Left cardiac atrium (tissue), 4 donors: ENCODE results near the gene CYP27B1. TPM values are rescaled to one million over a fixed set of nuclear protein-coding genes. Genes with fewer than 3 reads are reported as not detected.

Source experiments
- ATAC-seq, 2 donors: fragments of 200-7000 bp; cut with Tn5 transposase; one replicate each; pipeline ENCODE4 v1.9.1; 2020; ENCODE audit warnings: mild to moderate bottlenecking in 2 of 2, moderate library complexity in 2 of 2
- DNase-seq: peaks from one replicate; pipeline ENCODE4 v3.0.0-alpha.2; 2020
- intact Hi-C, 2 donors: fragments of 100-400 bp; cut with DNase I; formaldehyde crosslinking; loops; one replicate each; pipeline versions ENCODE4 v1.14.1 to v1.15.1; 2022 to 2023
- total RNA-seq, 2 donors: library from RNA; stranded (reverse); fragmentation: NEBNext Ultra II Directional; extraction: Animal tissue kit (Norgen Biotek cat#: 25700); gene quantifications; one replicate each; pipeline ENCODE4 v1.2.1, GENCODE V29; 2021
- donor health status: DM: no; HTN: yes; CAD: no.
- donor health status: DM: no; HTN: yes; CAD: no; lungs with severe emphysema.
- donor health status: DM: yes; HTN: yes; CAD: no.
- donor health status: Dilated cardiomyopathy.

CYP27B1 gene
- total RNA-seq, 2 donors from 2014 or later = 0.44 to 1.5 TPM

- no peak for ATAC-seq
- DNase-seq = no peak
- intact Hi-C loops = no loop called here
Measured at GRCh38 chr12:57770734-57771133, 3.9 kb upstream of the CYP27B1 start.

GRCh38 chr12:57769594-57769993 lies 2.7 kb upstream of the CYP27B1 start:
- intact Hi-C loops = no loop called here
- DNase-seq = no peak
- no peak for ATAC-seq

- DNase-seq = no peak
- no peak for ATAC-seq
- intact Hi-C loops = no loop called here
Measured at GRCh38 chr12:57767876-57768275, 998 bp upstream of the CYP27B1 start.

DNA sequence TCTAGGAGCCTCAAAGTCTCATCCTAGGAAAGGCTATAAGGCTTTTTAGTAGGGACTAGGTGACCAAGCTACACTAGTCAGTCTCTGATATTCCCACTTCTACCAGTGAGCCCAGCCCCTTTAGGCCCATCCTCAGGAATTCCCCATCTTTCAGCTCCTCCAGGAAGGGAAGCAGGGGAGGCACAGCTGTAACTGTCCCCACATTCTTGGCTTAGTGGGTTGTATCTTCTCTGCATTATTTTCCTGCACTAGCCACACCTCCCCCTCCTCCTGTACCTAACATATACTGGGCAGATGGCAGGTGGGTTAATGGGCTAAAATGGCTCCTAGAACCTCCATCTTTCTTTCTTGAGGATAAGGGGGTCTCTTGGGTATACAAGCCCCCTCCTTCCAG lies 424 bp upstream of the CYP27B1 start:
- intact Hi-C loops = no loop called here
- no peak for DNase-seq
- ATAC-seq = no peak

DNA sequence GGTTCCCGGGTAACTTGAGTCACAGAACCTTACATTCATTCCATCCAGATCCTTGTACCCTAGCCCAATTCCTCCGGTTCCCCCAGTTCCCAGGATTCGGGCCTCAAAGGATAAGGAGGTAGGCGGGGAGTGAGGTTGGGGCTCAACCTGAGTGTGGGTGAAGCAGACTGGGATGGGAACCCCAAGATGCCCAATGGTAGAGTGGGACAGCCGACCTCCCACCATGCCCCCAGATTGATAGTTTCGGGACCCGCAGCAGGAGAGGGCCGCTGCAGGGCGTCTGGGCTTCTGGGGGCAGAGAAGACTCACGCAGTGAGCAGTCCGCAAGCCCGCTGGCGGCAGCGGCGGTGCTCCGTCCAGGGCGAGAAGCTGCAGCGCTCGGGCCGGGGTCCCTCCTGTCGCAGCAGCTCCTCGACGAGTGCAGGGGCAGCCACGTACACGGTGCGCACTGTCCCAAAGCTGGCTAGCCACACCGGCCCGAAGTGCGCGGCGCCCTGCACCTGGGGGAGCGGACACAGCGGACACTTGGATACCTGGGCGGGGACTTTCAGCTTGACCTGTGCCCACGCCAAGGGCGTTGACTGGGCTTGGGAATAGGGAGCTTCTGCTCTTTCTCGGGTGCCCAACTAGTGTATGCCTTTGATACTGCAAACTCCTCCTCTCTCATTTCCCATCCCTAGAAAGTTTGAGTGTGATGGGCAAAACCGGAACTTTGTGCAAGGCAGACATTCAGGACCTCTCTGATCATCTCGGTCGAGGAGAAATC lies 997 bp downstream of the CYP27B1 start:
- intact Hi-C loops = no loop called here
- no peak for DNase-seq
- peak; percentile 13 to 26 for ATAC-seq

GRCh38 chr12:57765003-57765697 lies 1.7 kb downstream of the CYP27B1 start:
- intact Hi-C loops = no loop called here
- DNase-seq = peak; percentile 47
- ATAC-seq = peak; percentile 51 to 62

- intact Hi-C loops = no loop called here
- DNase-seq (no peak), ATAC-seq (peak in 1 of 2 donors; percentile 6)
Measured at GRCh38 chr12:57764662-57765002, 2.2 kb downstream of the CYP27B1 start.

DNA sequence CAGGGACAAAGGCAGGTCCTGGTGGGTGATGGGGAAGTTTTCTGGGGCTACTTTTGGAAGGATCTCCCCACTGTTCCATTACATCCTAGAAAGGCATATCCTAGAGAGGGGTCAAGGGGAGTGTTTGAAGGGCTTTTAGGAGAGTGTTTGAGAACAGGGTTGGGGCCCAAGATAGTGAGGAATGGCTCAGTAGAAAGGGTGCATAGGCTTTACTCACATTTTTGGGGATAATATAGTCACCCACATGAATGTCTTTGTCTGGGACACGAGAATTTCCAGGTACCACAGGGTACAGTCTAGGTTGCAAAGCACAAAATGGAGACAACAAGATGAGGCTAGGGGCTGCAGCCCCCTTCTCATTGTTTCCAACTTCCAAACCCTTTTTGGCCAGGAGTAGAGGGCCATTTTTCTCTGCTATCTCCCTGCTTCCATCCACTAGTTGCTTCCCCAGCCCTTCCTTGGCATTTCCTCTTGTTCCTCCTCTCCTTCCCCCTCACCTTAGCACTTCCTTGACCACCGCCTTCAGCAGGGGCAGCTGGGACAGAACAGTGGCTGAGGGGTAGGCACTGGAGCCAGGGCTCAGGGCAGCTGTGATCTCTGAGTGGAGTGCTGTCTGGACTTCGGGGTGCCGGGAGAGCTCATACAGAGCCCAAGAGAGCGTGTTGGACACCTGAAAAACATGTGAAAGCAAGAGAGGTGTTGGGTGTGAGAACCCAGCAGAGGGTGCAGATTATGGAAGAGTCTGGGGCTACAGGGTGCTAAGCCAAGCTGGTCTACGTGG lies 2.8 kb downstream of the CYP27B1 start:
- intact Hi-C loops = no loop called here
- no peak for DNase-seq
- no peak for ATAC-seq

GRCh38 chr12:57762463-57762862 lies 4.4 kb downstream of the CYP27B1 start:
- DNase-seq (no peak), ATAC-seq (no peak)
- intact Hi-C loops = no loop called here

DNA sequence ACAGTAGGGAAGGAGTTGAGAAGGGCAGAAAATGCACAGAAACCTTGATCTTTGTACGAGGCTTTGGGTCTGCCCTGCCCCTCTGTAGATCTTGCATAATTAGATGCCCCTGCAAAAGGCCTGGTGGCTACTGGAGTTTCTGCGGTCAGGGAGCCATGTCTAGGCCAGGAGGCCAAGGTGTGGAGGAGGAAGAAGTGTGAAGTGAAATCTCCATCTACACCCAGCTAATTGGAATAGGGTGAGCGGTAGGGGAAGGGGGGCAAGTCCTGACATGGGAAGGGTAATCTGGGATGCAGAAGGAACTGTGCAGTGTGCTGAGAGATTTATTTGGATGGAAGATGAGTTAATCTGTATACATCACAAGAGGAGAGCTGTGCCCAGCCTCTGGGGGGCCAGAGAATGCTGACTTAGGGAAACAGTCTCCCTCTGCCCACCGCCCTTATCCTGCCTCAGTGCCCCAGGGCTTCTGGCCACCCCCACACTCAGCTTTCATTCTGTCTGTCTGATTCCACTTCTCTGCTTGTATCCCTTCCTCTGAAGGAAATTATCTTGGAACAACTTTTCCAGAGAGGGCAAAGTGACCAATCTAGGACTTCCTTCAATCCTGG lies 5.4 kb downstream of the CYP27B1 start:
- no peak for DNase-seq
- ATAC-seq = no peak
- intact Hi-C loops = no loop called here

DNA sequence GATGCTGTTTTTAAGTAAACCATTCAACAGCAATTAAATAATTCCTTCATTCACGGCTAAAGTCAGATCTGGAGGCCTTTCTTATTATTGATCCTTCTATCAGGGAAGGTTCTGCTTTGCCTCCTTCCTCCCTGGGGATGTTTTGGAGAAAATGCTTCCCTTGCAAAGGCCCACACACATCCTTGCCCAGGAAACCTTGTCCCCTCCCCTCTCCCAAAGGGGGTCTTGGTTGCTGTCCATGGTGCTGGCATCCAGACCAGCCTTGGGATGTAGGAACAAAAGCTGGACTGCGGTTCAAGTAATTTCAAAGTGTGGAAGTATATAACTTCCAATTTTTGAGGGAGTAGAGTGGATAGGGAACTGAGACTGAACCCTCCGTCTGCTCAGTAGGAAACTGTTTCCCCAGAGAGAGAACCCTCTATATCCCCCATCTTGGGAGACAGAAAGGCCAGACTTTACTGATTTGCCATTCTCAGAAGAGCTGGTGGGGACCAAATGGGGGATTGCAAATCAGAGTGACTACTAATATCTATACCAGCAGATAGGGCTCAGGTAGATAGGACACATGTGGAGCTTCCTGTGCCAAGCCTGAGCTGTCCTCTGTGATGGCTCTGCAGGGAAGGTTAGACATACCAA lies 6.4 kb downstream of the CYP27B1 start:
- DNase-seq (no peak), ATAC-seq (no peak)
- intact Hi-C loops = no loop called here

DNA sequence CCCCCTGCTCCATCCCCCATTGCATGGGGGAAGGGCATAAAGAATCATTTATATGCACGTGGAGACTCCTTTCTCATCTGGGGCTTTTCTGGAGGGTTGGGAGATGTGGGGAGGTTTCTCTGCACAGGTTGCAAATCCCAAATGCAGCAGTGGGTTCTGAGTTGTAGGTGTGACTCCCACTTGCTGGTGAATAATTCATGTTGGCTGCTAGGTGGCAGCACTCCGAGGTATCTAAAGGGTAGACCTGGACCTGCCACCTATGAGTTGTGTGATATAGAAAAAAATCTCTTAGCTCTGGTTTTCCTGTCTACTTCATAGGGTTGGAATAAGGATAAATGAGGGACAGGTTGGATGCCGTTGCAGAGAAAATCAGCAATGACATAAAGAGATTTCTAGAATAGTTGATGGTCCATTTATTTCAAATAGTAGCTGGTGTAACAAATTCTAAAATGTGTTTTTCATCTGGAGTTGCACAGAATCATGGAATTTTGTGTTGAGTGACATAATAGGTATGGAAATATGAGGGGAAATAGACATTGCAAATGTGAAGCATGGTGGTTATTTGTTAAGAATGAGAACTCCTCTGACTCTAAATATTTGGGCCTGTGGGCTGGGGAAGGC lies 7.4 kb downstream of the CYP27B1 start:
- ATAC-seq = no peak

DNA sequence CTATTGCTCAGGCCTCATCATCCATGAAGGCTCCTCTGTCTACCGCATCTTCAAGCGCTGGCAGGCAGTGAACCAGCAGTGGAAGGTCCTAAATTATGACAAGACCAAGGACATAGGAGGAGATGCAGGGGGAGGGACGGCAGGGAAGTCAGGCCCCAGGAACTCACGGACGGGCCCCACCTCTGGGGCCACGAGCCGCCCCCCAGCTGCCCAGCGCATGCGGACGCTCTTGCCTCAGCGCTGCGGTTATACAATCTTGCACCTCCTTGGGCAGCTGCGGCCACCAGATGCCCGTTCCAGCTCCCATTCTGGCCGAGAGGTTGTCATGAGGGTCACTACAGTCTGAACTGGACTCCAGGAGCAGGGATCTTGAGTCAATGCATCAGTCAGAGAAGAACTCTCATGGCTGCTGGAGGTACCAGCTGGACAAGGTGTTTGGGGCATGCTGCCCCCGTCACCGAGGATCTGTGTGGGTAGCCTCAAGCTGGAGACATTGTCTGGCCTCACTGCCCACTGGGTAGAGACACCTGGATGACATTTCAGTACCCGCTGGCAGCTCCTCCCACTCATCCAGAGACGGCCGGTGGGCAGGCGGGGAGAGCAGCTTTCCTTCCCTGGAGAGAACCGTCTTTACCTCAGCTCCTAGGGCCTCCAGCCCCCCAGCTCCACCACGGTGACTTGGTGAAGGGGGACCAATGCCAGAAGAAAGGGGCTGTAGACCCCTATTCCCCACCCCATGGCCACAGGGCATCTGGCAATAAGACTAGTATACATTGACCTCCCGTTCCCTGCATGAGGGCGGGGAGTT lies 8.1 kb downstream of the CYP27B1 start:
- DNase-seq (no peak), ATAC-seq (no peak)
- intact Hi-C loops = no loop called here

More for the DNA sequence above, 7.4 kb downstream of the CYP27B1 start:
- no peak for DNase-seq
- intact Hi-C loops = no loop called here

- ATAC-seq (no peak), DNase-seq (no peak)
- intact Hi-C loops = no loop called here
Measured at GRCh38 chr12:57757771-57758170, 9.1 kb downstream of the CYP27B1 start.

GRCh38 chr12:57756406-57757341 lies 10.2 kb downstream of the CYP27B1 start:
- ATAC-seq (no peak), DNase-seq (no peak)

DNA sequence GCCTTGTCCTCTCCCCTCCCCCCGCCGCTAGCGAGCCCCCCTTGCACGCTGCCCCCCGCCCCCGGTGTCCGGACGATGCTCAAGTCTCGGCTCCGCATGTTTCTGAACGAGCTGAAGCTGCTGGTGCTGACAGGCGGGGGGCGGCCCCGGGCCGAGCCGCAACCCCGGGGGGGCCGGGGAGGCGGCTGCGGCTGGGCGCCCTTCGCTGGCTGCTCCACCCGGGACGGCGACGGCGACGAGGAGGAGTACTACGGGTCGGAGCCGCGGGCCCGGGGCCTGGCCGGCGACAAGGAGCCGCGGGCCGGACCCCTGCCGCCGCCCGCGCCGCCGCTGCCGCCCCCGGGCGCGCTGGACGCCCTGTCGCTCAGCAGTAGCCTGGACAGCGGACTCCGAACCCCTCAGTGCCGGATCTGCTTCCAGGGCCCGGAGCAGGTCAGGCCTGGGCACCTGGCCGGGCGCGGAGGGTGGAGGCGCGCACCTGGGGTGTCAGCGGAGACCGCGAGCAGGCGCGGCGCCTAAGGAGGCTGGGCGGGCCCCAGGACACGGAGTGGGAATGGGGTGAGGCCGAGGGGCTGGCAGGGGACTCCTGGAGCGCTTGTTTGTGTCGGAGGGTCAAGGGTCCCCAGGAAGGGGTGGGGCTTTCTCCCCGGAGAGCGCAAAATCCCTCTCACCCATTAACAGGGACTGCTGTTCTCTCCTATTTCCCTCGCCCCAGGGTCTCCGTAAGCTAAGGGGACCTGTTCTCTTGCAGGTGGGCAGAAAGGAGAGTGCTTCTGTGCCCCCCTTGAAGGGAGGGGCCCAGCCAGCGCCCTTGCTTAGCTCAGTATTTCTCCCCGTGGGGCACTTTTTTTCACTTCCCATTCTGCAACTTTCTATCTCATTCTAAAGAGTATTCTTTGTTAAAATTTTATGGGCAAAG lies 11.2 kb downstream of the CYP27B1 start:
- ATAC-seq (no peak), DNase-seq (no peak)
- intact Hi-C loops = no loop called here

More at GRCh38 chr12:57756406-57757341, 10.2 kb downstream of the CYP27B1 start:
- intact Hi-C loops = no loop called here
